Fibroblast of villous mesenchyme (primary cell): ENCODE results near the gene YWHAQ. TPM values are rescaled to one million over a fixed set of nuclear protein-coding genes. Genes with fewer than 3 reads are reported as not detected.

Experiments used
- DNase-seq: peaks from one replicate; pipeline ENCODE4 v3.0.0-alpha.2; 2010; ENCODE audit warnings: low read depth
- H3K4me3 ChIP-seq: 2 replicates; pipeline ENCODE4 v1.5.1; 2011; ENCODE audit warnings: low read depth, mild to moderate bottlenecking, low read length
- CTCF ChIP-seq: IDR thresholded peaks from 2 replicates; pipeline ENCODE4 v1.5.1; 2012; ENCODE audit warnings: low read depth, mild to moderate bottlenecking, low read length; ENCODE audit not compliant: insufficient read depth
- total RNA-seq: library from RNA; depleted of rRNA; stranded (reverse); fragments of >200 nt; gene quantifications from 2 replicates; pipeline ENCODE4 v1.2.3, GENCODE V29; 2012

Gene YWHAQ
- total RNA-seq, 1 donor = 283 TPM

DNA sequence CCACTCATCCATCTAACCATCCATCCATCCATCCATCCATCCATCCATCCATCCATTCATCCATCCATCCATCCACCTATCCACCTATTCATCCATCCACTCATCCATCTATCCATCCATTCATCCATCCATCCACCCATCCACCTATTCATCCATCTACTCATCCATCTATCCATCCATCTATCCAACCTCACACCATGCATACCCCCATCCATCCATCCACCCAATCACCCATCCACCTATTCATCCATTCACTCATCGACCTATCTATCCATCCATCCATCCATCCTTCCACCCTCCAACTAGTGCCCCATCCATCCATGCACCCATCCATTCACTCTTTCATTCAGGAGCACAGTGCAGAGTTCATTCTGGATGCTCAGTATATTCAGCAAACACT lies 21.5 kb upstream of the YWHAQ start:
- no peak for DNase-seq
- H3K4me3 ChIP-seq = no peak overlapping the region
- no peak for TF ChIP-seq CTCF

DNA sequence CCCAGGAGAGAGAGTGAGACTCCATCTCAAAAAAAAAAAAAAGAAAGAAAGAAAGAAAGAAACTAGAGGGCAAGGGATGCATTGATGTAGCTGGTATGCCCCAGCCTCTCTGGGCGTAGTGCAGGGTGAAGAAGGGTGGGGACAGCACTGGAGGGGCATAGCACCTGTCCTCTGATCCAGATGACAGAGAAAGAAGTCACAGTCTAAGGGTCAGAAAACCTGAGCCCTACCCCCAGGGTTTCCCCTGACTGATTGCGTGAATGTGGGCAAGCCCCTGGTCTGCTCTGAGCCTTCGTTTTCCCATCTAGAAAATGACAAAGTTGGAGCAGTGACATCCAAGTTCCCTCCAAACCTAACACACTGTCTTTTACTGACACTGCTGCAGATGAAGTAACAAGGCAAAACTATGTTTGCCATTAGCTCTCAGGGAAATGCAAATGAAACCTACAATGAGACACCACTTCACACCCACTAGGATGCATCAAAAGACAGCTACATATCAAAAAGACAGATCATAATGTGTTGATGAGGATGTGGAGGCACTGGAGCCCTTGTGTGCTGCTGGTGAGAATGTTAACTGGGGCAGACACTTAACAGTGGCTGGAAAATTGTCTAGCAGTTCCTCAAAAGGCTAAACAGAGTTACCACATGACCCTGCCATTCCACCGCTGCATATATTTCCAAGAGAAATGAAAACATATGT lies 19.5 kb upstream of the YWHAQ start:
- DNase-seq = no peak
- no peak overlapping the region for H3K4me3 ChIP-seq
- no peak for TF ChIP-seq CTCF

- TF ChIP-seq CTCF = no peak
- no peak overlapping the region for H3K4me3 ChIP-seq
- DNase-seq = no peak
Measured at GRCh38 chr2:9649261-9649660, 18.5 kb upstream of the YWHAQ start.

DNA sequence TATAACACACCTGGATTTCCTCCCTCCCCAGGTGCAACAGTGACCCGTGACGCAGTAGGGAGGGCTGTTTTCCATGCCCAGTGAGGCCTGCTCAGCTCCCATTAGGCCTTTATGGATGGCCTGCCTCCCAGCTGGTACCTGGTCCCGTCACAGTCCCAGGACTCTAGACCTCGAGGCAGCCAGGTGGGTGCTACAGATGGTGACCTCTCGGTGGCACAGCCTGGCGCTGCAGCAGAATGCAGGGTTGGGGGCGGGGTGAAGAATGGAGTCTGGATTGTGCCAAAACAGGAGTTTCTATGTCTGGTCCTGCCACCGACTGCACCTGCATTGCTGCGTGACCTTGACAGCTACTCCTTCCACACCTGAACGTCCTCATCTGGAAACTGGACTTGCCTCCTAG lies 18.0 kb upstream of the YWHAQ start:
- DNase-seq = no peak
- no peak for TF ChIP-seq CTCF
- no peak overlapping the region for H3K4me3 ChIP-seq

DNA sequence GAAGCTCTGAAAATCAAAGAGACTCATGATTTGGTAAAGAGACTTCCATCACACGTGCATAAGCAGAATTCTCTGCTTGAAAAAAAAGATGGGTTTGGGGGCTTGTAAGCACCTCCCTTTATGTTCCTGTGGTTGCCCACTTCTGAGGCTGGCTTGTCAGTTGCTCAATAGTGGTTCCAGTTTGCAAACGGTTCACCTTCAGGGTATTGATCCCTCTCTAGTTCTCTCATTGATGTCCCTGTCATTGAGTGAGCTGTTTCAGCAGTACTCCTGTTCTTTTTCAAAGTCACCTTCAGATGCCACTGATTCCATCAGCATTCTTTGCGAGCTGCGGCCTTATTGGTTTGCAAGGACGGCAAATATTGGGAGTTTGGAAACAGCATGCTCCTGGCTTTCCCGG lies 17.1 kb upstream of the YWHAQ start:
- TF ChIP-seq CTCF = no peak
- DNase-seq = no peak
- no peak overlapping the region for H3K4me3 ChIP-seq

DNA sequence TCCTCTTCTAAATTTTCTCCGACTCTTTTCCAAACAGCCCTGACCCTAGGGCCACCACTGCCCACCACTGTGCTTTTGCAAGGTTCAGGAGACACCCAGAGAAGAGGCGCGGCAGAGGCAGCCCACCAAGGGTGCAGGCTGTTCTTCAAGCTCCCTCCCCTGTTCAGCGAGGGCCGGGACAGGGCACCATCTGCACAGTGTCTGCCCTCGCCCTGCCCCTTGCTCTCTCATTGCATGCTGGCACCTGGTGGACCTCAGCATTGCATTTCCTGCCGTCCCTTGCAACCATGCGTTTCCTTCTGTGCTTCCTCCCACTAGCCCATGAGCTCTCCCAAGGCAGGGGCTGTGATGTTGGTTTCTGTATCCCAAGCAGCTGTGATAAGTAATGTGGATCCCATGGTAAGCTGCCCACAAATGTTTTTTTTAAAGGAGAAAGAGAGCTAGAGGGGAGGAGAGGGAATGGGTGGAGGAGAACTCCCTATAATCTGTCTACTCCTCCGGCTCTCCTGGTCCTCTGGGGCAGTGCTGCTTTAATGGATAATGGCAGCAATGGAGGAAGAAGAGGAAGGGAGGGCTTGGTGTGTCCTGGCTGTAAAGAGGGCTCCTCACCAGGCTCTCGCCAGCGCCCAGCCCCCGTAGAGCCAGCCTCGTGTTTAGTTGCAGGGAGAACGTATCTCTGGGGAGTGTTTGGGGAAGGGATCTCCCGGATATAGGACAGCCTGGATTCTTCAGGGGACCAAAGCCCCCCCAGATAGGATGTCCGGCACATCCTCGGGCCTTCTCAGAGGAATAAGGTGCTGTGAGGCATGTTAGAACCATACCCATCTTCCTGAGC lies 15.6 kb upstream of the YWHAQ start:
- no peak overlapping the region for H3K4me3 ChIP-seq
- no peak for DNase-seq
- no peak for TF ChIP-seq CTCF
